ENCODE data around the gene TMEM89. TPM values are rescaled to one million over a fixed set of nuclear protein-coding genes. Genes with fewer than 3 reads are reported as not detected.

Gene TMEM89
- total and polyA plus RNA-seq, 12 donors: not detected

DNA sequence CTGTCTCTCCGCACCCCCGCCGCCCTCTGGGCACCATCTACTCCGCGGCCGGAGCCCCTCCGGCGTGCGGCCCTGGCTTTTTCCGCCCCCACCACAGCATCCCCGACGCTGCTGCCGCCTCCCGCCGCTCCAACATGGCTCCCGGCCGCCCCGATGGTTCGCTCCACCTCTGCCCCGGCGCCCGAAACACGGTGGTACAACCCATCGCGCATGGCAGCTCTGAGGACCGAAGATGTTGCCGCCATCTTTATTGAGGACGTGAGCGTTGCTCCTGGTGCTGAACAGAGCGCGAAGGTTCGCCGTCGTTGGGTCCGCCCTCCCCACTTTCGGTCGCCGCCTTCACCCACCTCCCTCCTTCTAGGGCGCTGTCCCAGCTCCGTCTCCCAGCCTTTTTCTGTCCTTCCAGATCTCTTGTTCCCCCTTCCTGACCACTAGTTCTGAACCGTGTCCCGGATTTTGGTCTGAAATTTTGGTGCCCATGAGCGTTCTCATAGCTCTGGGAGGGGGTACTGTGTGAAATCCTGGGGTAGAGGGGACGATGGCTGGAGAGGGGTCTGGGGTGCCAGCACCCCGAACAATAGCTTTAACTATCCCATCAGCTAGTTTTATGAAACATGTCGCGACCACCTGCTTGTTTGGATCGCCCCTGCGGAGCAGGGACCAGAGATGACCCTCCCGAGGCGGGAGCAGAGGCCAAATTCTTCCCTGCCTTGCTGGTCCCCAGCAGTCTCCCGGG is 41.4 kb upstream of the TMEM89 start, which contains the start of gene CELSR3:
TSS of gene CELSR3 (minus strand) at position 134 of the 736 bp plus-strand sequence. CDS start 252 bp downstream, outside the sequence.
- H3K9me3 ChIP-seq: no peaks in the 10 kb centered on the region
- TF ChIP-seq, protein P1, sequence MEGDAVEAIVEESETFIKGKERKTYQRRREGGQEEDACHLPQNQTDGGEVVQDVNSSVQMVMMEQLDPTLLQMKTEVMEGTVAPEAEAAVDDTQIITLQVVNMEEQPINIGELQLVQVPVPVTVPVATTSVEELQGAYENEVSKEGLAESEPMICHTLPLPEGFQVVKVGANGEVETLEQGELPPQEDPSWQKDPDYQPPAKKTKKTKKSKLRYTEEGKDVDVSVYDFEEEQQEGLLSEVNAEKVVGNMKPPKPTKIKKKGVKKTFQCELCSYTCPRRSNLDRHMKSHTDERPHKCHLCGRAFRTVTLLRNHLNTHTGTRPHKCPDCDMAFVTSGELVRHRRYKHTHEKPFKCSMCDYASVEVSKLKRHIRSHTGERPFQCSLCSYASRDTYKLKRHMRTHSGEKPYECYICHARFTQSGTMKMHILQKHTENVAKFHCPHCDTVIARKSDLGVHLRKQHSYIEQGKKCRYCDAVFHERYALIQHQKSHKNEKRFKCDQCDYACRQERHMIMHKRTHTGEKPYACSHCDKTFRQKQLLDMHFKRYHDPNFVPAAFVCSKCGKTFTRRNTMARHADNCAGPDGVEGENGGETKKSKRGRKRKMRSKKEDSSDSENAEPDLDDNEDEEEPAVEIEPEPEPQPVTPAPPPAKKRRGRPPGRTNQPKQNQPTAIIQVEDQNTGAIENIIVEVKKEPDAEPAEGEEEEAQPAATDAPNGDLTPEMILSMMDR (IDR thresholded peaks at IDR 0.05): no peak
- intact Hi-C loops (cut with DNase I): no loop called here
- peaks cover 4 to 32% (median 23%) of the 10 kb centered on the region in 9 donors for H3K4me1 ChIP-seq
- peak in 7 of 8 donors; percentile 9 to 77 (median 66) for ATAC-seq
- H3K27me3 ChIP-seq: peaks cover 0 to 45% (median 14%) of the 10 kb centered on the region in 7 donors
- peak within 1 kb of the TSS in 8 of 10 donors; percentile 52 to 90 (median 79) for H3K27ac ChIP-seq
- peak within 1 kb of the TSS; percentile 28 to 70 (median 58) for H3K4me3 ChIP-seq
- DNase-seq: peak; percentile 44 to 71
- H3K36me3 ChIP-seq: peaks cover 0 to 14% (median 0%) of the 10 kb centered on the region in 9 donors
- 0 to 1% methylated on average over 51 to 52 of the region's 52 CpGs for WGBS, 2 donors

DNA sequence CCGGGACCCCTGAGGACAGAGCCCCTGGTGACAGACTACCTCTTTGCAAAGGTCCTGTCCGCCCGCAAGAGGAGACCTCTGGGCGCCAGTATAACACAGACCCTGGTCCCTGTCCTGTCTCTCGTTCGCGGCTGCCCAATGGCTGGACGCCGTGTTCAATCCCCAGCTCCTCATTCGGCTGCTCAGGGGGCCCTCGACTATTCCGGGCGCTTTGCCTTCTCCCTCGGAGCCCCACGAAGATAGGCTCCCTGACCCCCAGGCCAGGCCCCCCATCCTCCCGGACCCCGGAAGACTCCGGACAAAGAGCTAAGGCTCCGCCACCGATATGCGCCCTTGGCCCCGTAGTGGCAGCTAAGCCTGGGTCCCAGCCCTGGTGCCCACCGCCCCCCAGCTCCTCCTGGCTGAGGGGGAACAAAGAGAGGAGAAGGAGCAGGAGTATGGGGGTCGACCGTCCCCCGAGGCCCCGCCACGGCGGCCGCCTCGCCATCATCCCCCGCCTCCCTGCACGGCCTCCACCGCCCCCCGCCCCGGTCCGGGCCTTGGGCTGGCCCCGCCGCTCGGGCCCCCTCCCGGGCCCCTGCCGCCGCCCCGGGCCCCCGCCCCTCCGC is 40.7 kb upstream of the TMEM89 start:
- WGBS, 2 donors: 1 to 3% methylated on average over 23 to 46 of the region's 46 CpGs
- intact Hi-C loops (cut with DNase I): no loop called here
- Histone ChIP-seq H3K27ac (no peak overlapping the region), H3K9me3 (no peaks in the 10 kb centered on the region), H3K4me1 (peaks cover 4 to 33% (median 23%) of the 10 kb centered on the region in 9 donors), H3K4me3 (peak overlapping the region in 5 of 10 donors; percentile 43 to 68 (median 64)), H3K27me3 (peaks cover 0 to 45% (median 14%) of the 10 kb centered on the region in 7 donors), H3K36me3 (peaks cover 0 to 9% (median 0%) of the 10 kb centered on the region in 9 donors)
- ATAC-seq (no peak), DNase-seq (no peak)
- TF ChIP-seq, protein P1 (IDR thresholded peaks at IDR 0.05): no peak

DNA sequence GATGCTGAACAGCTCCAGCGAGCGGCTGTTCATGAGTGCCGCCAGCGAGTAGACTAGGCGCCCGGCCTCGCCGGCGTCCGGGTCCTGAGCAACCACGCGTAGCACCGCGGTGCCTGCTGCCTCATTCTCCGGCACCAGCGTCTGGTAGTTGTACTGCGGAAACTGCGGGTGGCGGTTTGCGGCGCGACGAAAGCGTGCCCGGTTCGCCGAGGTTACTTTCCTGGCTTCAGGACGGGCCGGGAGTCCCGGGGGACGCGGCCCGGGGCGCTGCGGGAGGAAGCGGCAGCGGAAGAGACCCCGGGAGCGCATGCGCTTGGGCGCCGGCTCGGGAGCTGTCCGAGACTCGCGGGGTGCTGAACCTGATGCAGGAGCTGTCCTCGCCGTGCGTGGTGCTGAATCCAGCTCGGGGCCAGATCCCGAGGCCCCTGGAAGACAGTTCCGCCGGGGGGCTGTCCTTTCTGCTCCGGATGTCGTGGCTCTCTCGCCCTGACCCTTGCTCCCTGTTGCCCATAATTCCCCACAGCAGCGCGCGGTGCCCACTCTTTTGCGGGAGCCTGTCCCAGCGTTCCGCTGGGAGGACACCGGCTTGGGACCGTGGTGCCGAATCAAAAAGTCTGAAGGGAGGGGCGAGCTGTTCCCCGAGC is 40.1 kb upstream of the TMEM89 start:
- Histone ChIP-seq H3K27me3 (peaks cover 0 to 45% (median 14%) of the 10 kb centered on the region in 7 donors), H3K36me3 (peaks cover 0 to 2% (median 0%) of the 10 kb centered on the region in 9 donors), H3K27ac (no peak overlapping the region), H3K4me3 (peak overlapping the region in 9 of 10 donors; percentile 11 to 51 (median 43)), H3K4me1 (peaks cover 4 to 39% (median 23%) of the 10 kb centered on the region in 9 donors), H3K9me3 (no peaks in the 10 kb centered on the region)
- TF ChIP-seq, protein P1 (IDR thresholded peaks at IDR 0.05): no peak
- peak; percentile 46 to 72 for DNase-seq
- 1 to 3% methylated on average over 60 to 67 of the region's 67 CpGs for WGBS, 2 donors
- intact Hi-C loops (cut with DNase I): no loop called here
- ATAC-seq: peak in 4 of 8 donors; percentile 11 to 43 (median 32)

DNA sequence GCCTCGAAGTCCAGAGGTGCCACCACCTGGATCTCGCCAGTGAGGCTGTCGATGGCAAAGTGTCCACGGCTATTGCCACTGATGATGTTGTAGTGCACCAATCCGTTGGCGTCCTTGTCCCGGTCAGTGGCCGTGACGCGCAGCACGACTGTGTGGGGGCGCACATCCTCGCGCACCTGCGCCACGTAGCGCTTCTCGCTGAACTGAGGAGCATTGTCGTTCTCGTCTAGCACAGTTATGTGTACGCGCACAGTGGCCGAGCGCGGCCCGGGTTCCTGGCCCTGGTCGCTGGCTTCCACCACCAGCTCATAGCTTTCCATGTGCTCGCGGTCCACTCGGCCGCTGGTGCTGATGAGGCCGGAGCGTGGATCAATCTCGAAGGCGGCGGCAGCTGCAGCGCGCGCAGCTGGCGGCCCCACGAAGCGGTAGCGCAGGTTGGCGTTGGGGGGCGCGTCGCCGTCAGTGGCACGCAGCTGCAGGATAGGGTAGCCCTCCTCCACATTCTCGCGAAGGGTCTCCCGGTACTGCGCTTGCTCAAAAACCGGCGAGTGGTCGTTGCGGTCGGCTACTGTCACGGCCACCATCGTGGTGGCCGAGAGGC is 39.3 kb upstream of the TMEM89 start:
- 54 to 61% methylated on average over 61 of the region's 61 CpGs for WGBS, 2 donors
- DNase-seq: no peak
- TF ChIP-seq, protein P1 (IDR thresholded peaks at IDR 0.05): no peak
- Histone ChIP-seq H3K27me3 (peaks cover 0 to 45% (median 14%) of the 10 kb centered on the region in 7 donors), H3K4me1 (peaks cover 4 to 45% (median 23%) of the 10 kb centered on the region in 9 donors), H3K4me3 (peak overlapping the region in 9 of 10 donors; percentile 11 to 51 (median 43)), H3K27ac (no peak overlapping the region), H3K9me3 (no peaks in the 10 kb centered on the region), H3K36me3 (no peaks in the 10 kb centered on the region)
- no peak for ATAC-seq
- intact Hi-C loops (cut with DNase I): no loop called here

Data from heart right ventricle (tissue), 16 donors.